ENCODE data around the gene POC1A. TPM values are rescaled to one million over a fixed set of nuclear protein-coding genes. Genes with fewer than 3 reads are reported as not detected.

POC1A gene
- total RNA-seq, 1 experiment from 2014 or later: 16.1 TPM

GRCh38 chr3:52106951-52107611 lies 47.1 kb downstream of the POC1A start:
- Histone ChIP-seq H3K4me1 (ENCODE audit: insufficient read depth, low read length, poor library complexity, severe bottlenecking) (no peaks in the 10 kb centered on the region), H3K4me3 (ENCODE audit: low read depth, low read length, poor library complexity, severe bottlenecking) (no peak overlapping the region), H3K36me3 (ENCODE audit: insufficient read depth, low read length, poor library complexity, severe bottlenecking) (no peaks in the 10 kb centered on the region), H3K27me3 (replicated peaks; ENCODE audit: insufficient read depth, low read depth, low read length, poor library complexity) (no peaks in the 10 kb centered on the region), H3K9me3 (ENCODE audit: low read depth, low read length, poor library complexity, severe bottlenecking) (no peaks in the 10 kb centered on the region), H3K27ac (ENCODE audit: low read depth, low read length, poor library complexity, severe bottlenecking) (no peak overlapping the region)
- intact Hi-C loops (cut with micrococcal nuclease; ENCODE audit: unreplicated experiment): no loop called here
- no TSS peak for BruUV-seq (replicated peaks)
- ChIA-PET CTCF (no interaction called here), POLR2A (ENCODE audit: low non-redundant PET) (no interaction called here)
- no peak for TF ChIP-seq EZH2 (IDR thresholded peaks at IDR 0.05; ENCODE audit: borderline replicate concordance, low read depth, low read length, poor library complexity, severe bottlenecking)
- TF ChIP-seq, protein P1, sequence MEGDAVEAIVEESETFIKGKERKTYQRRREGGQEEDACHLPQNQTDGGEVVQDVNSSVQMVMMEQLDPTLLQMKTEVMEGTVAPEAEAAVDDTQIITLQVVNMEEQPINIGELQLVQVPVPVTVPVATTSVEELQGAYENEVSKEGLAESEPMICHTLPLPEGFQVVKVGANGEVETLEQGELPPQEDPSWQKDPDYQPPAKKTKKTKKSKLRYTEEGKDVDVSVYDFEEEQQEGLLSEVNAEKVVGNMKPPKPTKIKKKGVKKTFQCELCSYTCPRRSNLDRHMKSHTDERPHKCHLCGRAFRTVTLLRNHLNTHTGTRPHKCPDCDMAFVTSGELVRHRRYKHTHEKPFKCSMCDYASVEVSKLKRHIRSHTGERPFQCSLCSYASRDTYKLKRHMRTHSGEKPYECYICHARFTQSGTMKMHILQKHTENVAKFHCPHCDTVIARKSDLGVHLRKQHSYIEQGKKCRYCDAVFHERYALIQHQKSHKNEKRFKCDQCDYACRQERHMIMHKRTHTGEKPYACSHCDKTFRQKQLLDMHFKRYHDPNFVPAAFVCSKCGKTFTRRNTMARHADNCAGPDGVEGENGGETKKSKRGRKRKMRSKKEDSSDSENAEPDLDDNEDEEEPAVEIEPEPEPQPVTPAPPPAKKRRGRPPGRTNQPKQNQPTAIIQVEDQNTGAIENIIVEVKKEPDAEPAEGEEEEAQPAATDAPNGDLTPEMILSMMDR (conservative IDR thresholded peaks at IDR 0.05; ENCODE audit: low read depth, low read length): no peak
- DNase-seq (ENCODE audit: low spot score): no peak

DNA sequence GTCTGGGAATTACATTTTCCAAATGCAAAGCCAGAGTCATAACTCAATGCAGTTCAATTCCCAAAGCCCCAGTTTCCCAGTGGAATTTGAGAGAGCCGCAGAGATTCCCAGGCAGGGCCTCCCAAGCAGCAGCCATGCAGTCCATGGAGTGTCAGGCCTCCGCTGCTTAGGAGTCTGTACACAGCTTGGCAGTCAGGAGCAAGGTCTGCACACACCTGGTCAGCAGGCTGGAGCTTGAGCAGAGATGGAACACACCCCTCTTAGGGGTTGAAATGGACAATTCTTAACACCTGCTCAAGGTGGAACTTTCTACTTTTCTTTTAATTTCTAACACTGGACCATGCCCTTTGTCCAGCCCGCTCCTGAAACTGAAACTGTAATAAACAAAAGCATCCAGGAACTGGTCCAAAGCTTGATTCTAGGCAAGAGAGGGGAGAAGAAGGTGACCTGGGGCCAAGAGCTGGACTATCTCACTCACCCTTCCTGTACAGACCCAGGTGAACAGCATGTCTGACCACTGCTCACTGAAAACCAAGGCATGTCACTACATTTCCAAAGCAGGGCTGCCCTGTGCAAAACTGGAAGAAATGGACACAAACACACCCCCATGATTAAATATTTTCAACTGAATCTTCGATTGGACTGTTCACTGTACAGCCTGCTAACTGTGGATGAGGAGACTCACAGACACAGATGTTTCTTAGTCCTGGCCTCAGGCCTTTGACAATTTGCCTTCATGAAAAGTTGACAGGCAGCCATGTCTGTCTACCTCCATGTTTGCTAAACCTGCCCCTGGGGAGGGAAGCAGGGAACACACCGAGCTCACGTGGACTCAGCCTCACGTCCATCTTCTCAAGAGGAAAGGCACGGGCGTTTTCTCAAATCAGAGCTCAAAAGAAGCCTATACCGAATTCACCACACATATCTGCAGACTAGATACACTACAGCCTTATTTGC lies 49.3 kb downstream of the POC1A start:
- BruUV-seq (replicated peaks): no TSS peak
- TF ChIP-seq EZH2 (IDR thresholded peaks at IDR 0.05; ENCODE audit: borderline replicate concordance, low read depth, low read length, poor library complexity, severe bottlenecking): no peak
- TF ChIP-seq, protein P1 (conservative IDR thresholded peaks at IDR 0.05; ENCODE audit: low read depth, low read length): no peak
- H3K27ac ChIP-seq (ENCODE audit: low read depth, low read length, poor library complexity, severe bottlenecking): no peak overlapping the region
- H3K4me3 ChIP-seq (ENCODE audit: low read depth, low read length, poor library complexity, severe bottlenecking): no peak overlapping the region
- H3K4me1 ChIP-seq (ENCODE audit: insufficient read depth, low read length, poor library complexity, severe bottlenecking): no peaks in the 10 kb centered on the region
- POLR2A ChIA-PET (ENCODE audit: low non-redundant PET): no interaction called here
- H3K36me3 ChIP-seq (ENCODE audit: insufficient read depth, low read length, poor library complexity, severe bottlenecking): no peaks in the 10 kb centered on the region
- no peaks in the 10 kb centered on the region for H3K9me3 ChIP-seq (ENCODE audit: low read depth, low read length, poor library complexity, severe bottlenecking)
- no peak for DNase-seq (ENCODE audit: low spot score)
- CTCF ChIA-PET: no interaction called here
- intact Hi-C loops (cut with micrococcal nuclease; ENCODE audit: unreplicated experiment): no loop called here
- no peaks in the 10 kb centered on the region for H3K27me3 ChIP-seq (replicated peaks; ENCODE audit: insufficient read depth, low read depth, low read length, poor library complexity)

- Histone ChIP-seq H3K9me3 (ENCODE audit: low read depth, low read length, poor library complexity, severe bottlenecking) (no peaks in the 10 kb centered on the region), H3K4me1 (ENCODE audit: insufficient read depth, low read length, poor library complexity, severe bottlenecking) (no peaks in the 10 kb centered on the region), H3K27me3 (replicated peaks; ENCODE audit: insufficient read depth, low read depth, low read length, poor library complexity) (no peaks in the 10 kb centered on the region), H3K36me3 (ENCODE audit: insufficient read depth, low read length, poor library complexity, severe bottlenecking) (no peaks in the 10 kb centered on the region), H3K4me3 (ENCODE audit: low read depth, low read length, poor library complexity, severe bottlenecking) (no peak overlapping the region), H3K27ac (ENCODE audit: low read depth, low read length, poor library complexity, severe bottlenecking) (no peak overlapping the region)
- CTCF ChIA-PET: no interaction called here
- POLR2A ChIA-PET (ENCODE audit: low non-redundant PET): no interaction called here
- DNase-seq (ENCODE audit: low spot score): no peak
- TF ChIP-seq EZH2 (IDR thresholded peaks at IDR 0.05; ENCODE audit: borderline replicate concordance, low read depth, low read length, poor library complexity, severe bottlenecking): no peak
- TF ChIP-seq, protein P1 (conservative IDR thresholded peaks at IDR 0.05; ENCODE audit: low read depth, low read length): no peak
- no TSS peak for BruUV-seq (replicated peaks)
- intact Hi-C loops (cut with micrococcal nuclease; ENCODE audit: unreplicated experiment): no loop called here
These were observed 51.3 kb downstream of the POC1A start for GRCh38 chr3:52102934-52103333.

Data from A673 (cell line).